Lower leg skin (tissue), 4 donors: ENCODE data around the gene LRRC49. TPM values are rescaled to one million over a fixed set of nuclear protein-coding genes. Genes with fewer than 3 reads are reported as not detected.

ENCODE experiments used
- DNase-seq, 2 donors: peaks; one replicate each; pipeline ENCODE4 v3.0.0-alpha.2; 2019; ENCODE audit warnings: low spot score in 2 of 2
- H3K4me3 ChIP-seq: fragments of 200-600 bp; sonication (generic); 2 replicates; pipeline ENCODE4 v1.5.1; 2017; ENCODE audit warnings: mild to moderate bottlenecking, low read depth; ENCODE audit not compliant: poor library complexity, severe bottlenecking
- POLR2A ChIP-seq, 2 donors: fragments of 450-650 bp; IDR thresholded peaks; one replicate each; pipeline ENCODE4 v1.6.1; 2016 to 2017; ENCODE audit warnings: antibody characterized with exemption in 2 of 2, mild to moderate bottlenecking in 1 of 2, moderate library complexity in 1 of 2
- WGBS, 2 donors: methylation state at CpG; one replicate each; pipeline ENCODE4 v1.1.5; 2018; 5-methylcytosine and 5-hydroxymethylcytosine counted together
- intact Hi-C: fragments of 100-400 bp; cut with DNase I; formaldehyde crosslinking; loops from one replicate; pipeline ENCODE4 v1.15.0; 2023; ENCODE audit warnings: low total_unique reads
- total RNA-seq, 4 donors: library from RNA; depleted of rRNA; stranded (reverse); fragments of >200 nt; gene quantifications; one replicate each; pipeline ENCODE4 v1.1.0, GENCODE V29; 2016
- TF ChIP-seq, protein P1 (sequence below), 3 donors: fragments of 450-650 bp; IDR thresholded peaks; one replicate each; pipeline ENCODE4 v1.5.1; 2016; ENCODE audit warnings: antibody characterized with exemption in 3 of 3, mild to moderate bottlenecking in 3 of 3, moderate library complexity in 2 of 3

Gene LRRC49
- total RNA-seq, 4 donors from 2014 or later = 1.9 to 6.1 (median 5.3) TPM

- no peak overlapping the region for H3K4me3 ChIP-seq
- 83 to 89% methylated on average over 5 of the region's 5 CpGs for WGBS, 2 donors
- intact Hi-C loops = no loop called here
- no peak for DNase-seq
- TF ChIP-seq POLR2A (IDR thresholded peaks at IDR 0.05) = no peak
- TF ChIP-seq, protein P1, sequence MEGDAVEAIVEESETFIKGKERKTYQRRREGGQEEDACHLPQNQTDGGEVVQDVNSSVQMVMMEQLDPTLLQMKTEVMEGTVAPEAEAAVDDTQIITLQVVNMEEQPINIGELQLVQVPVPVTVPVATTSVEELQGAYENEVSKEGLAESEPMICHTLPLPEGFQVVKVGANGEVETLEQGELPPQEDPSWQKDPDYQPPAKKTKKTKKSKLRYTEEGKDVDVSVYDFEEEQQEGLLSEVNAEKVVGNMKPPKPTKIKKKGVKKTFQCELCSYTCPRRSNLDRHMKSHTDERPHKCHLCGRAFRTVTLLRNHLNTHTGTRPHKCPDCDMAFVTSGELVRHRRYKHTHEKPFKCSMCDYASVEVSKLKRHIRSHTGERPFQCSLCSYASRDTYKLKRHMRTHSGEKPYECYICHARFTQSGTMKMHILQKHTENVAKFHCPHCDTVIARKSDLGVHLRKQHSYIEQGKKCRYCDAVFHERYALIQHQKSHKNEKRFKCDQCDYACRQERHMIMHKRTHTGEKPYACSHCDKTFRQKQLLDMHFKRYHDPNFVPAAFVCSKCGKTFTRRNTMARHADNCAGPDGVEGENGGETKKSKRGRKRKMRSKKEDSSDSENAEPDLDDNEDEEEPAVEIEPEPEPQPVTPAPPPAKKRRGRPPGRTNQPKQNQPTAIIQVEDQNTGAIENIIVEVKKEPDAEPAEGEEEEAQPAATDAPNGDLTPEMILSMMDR (IDR thresholded peaks at IDR 0.05) = no peak
These were observed 71.4 kb downstream of the LRRC49 start for GRCh38 chr15:70964058-70964457.

DNA sequence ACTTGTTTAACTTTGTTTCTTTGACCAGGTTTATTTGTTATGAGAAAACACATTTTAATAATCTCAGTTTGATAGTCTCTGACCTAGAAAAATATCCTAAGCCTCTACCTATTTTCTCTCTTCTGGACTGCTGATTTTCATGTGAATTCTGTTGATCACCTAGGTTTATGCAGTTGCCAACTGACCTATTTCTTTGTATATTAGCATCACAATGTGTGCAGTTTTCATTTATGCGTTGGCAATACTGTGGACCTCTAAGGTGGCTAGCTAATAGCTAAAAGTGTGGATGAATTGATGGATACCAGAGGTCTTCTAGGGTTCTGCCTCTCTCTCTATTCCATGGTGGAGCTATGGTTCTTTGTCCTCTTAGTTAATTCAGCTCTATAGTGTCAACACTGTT, 72.1 kb downstream of the LRRC49 start:
- DNase-seq = no peak
- 82 to 90% methylated on average over 1 of the region's 1 CpG for WGBS, 2 donors
- intact Hi-C loops = no loop called here

DNA sequence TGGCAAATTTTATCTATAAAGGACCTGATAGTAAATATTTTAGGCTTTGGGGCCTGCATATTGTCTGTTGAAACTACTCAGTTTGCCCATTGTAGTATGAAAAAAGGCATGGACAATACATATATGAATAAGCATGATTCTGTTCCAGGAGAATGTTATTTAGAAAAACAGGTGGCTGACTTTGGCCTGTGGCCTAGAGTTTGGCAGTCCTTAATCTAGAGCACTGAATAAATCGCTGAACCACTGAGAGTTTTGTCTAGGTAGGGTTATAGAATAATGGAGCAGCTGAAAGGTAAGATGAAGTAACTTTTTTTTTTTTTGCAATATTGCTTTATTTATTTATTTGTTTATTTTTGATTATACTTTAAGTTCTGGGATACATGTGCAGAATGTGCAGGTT, 75.0 kb downstream of the LRRC49 start:
- WGBS, 2 donors = 86 to 93% methylated on average over 1 of the region's 1 CpG
- intact Hi-C loops = no loop called here
- DNase-seq = no peak
- TF ChIP-seq, protein P1 (IDR thresholded peaks at IDR 0.05) = no peak
- TF ChIP-seq POLR2A (IDR thresholded peaks at IDR 0.05) = no peak
- H3K4me3 ChIP-seq = no peak overlapping the region

More for the DNA sequence above, 72.1 kb downstream of the LRRC49 start:
- TF ChIP-seq, protein P1 (IDR thresholded peaks at IDR 0.05) = no peak
- TF ChIP-seq POLR2A (IDR thresholded peaks at IDR 0.05) = no peak
- no peak overlapping the region for H3K4me3 ChIP-seq

DNA sequence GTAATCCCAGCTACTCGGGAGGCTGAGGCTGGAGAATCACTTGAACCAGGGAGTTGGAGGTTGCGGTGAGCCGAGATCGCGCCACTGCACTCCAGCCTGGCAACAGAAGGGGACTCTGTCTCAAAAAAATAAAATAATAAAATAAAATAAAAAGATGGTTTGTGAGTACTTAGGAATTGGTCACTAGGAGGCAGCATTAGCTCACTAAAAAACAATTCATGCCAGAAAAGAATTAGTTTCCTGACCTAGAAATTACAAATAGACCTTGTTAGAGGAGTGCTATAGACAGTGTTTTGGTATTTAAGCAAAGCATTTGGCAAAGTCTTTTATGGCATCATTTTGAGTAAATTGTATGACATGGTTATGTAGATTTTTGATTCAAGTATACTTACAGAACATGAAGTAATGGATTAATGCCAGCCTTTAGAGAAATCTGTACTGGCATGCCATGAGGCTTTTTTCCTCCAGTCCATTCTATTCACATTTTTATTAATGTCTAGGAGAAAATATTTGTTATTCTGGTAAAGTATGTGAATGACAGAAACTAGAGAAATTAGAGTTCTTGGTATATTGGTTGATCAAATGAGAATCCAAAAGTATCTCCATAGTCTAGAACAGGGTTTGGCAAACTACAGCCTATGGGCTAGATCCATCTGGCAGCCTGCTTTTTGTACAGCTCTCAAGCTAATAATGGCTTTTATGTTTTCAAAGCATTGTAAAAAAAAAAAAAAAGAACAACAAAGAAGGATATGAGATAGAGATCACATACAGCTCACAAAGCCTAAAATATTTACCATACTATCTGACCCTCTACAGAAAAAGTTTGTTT, 81.6 kb downstream of the LRRC49 start:
- DNase-seq = no peak
- no peak overlapping the region for H3K4me3 ChIP-seq
- intact Hi-C loops = no loop called here
- TF ChIP-seq, protein P1 (IDR thresholded peaks at IDR 0.05) = no peak
- TF ChIP-seq POLR2A (IDR thresholded peaks at IDR 0.05) = no peak
- 63 to 67% methylated on average over 5 of the region's 5 CpGs for WGBS, 2 donors

GRCh38 chr15:70976851-70977250, 84.2 kb downstream of the LRRC49 start:
- intact Hi-C loops = no loop called here
- no peak overlapping the region for H3K4me3 ChIP-seq
- no peak for DNase-seq
- 83 to 84% methylated on average over 2 of the region's 2 CpGs for WGBS, 2 donors
- TF ChIP-seq POLR2A (IDR thresholded peaks at IDR 0.05) = no peak
- TF ChIP-seq, protein P1 (IDR thresholded peaks at IDR 0.05) = no peak
